H9 (cell line): Measurements from ENCODE around the gene NUDT14. TPM values are rescaled to one million over a fixed set of nuclear protein-coding genes. Genes with fewer than 3 reads are reported as not detected.
A peak's percentile ranks its signal among the peaks of the same experiment; 100 is the strongest.

Source experiments
- DNase-seq: peaks from one replicate; pipeline ENCODE4 v3.0.0-alpha.2; 2017
- H2AFZ ChIP-seq: one replicate; pipeline ENCODE4 v1.6.1; 2013; ENCODE audit warnings: mild to moderate bottlenecking, low read length, control low read depth, moderate library complexity
- H2AK5ac ChIP-seq: 2 replicates; pipeline ENCODE4 v1.6.1; 2013; ENCODE audit warnings: low read length, control low read depth, mixed read lengths; ENCODE audit not compliant: insufficient read length
- H2BK120ac ChIP-seq: one replicate; pipeline ENCODE4 v1.6.1; 2013; ENCODE audit warnings: low read depth, mild to moderate bottlenecking, low read length, control low read depth, inconsistent platforms; ENCODE audit not compliant: poor library complexity, severe bottlenecking
- H2BK12ac ChIP-seq: 2 replicates; pipeline ENCODE4 v1.6.1; 2013; ENCODE audit warnings: low read length, control low read depth, mixed read lengths, low read depth; ENCODE audit not compliant: insufficient read length
- H2BK15ac ChIP-seq: 2 replicates; pipeline ENCODE4 v1.6.1; 2013; ENCODE audit warnings: low read depth, low read length, control low read depth
- H2BK20ac ChIP-seq: one replicate; pipeline ENCODE4 v1.6.1; 2013; ENCODE audit warnings: low read depth, mild to moderate bottlenecking, low read length, control low read depth, inconsistent platforms; ENCODE audit not compliant: poor library complexity, severe bottlenecking
- H2BK5ac ChIP-seq: 2 replicates; pipeline ENCODE4 v1.6.1; 2013; ENCODE audit warnings: low read length, control low read depth, mixed read lengths; ENCODE audit not compliant: insufficient read length
- H3K14ac ChIP-seq: 2 replicates; pipeline ENCODE4 v1.6.1; 2013; ENCODE audit warnings: low read length, control low read depth; ENCODE audit not compliant: insufficient read depth
- H3K18ac ChIP-seq: 2 replicates; pipeline ENCODE4 v1.6.1; 2013; ENCODE audit warnings: low read depth, mild to moderate bottlenecking, mixed read lengths, low read length, control low read depth; ENCODE audit not compliant: insufficient read length
- H3K23ac ChIP-seq: 2 replicates; pipeline ENCODE4 v1.6.1; 2013; ENCODE audit warnings: low read length, control low read depth, mixed read lengths, low read depth; ENCODE audit not compliant: insufficient read length
- H3K23me2 ChIP-seq: 2 replicates; pipeline ENCODE4 v1.6.1; 2013; ENCODE audit warnings: low read depth, mild to moderate bottlenecking, mixed read lengths, low read length, control low read depth; ENCODE audit not compliant: insufficient read length, poor library complexity, severe bottlenecking
- H3K27ac ChIP-seq: 2 replicates; pipeline ENCODE4 v1.5.1; 2013; ENCODE audit warnings: low read length, control low read depth, mixed read lengths, low read depth; ENCODE audit not compliant: insufficient read length
- H3K27me3 ChIP-seq: 2 replicates; pipeline ENCODE4 v1.6.1; 2013; ENCODE audit warnings: low read length, control low read depth, inconsistent platforms; ENCODE audit not compliant: insufficient read depth
- H3K4ac ChIP-seq: 2 replicates; pipeline ENCODE4 v1.6.1; 2013; ENCODE audit warnings: low read depth, mild to moderate bottlenecking, control low read depth, inconsistent platforms, low read length, moderate library complexity
- H3K4me1 ChIP-seq: 2 replicates; pipeline ENCODE4 v1.6.1; 2013; ENCODE audit warnings: low read length, control low read depth, inconsistent platforms; ENCODE audit not compliant: insufficient read depth
- H3K4me2 ChIP-seq: 2 replicates; pipeline ENCODE4 v1.6.1; 2013; ENCODE audit warnings: low read length, control low read depth, mixed read lengths; ENCODE audit not compliant: insufficient read length, insufficient read depth
- H3K56ac ChIP-seq: 2 replicates; pipeline ENCODE4 v1.6.1; 2013; ENCODE audit warnings: low read depth, mild to moderate bottlenecking, mixed read lengths, low read length, control low read depth; ENCODE audit not compliant: insufficient read length
- H3K79me1 ChIP-seq: 2 replicates; pipeline ENCODE4 v1.6.1; 2013; ENCODE audit warnings: low read depth, mild to moderate bottlenecking, moderate library complexity, low read length, control low read depth, inconsistent platforms; ENCODE audit not compliant: insufficient read depth, poor library complexity, severe bottlenecking
- H3K79me2 ChIP-seq: 2 replicates; pipeline ENCODE4 v1.6.1; 2013; ENCODE audit warnings: low read length, control low read depth, inconsistent platforms; ENCODE audit not compliant: insufficient read depth
- H3K9ac ChIP-seq: 2 replicates; pipeline ENCODE4 v1.6.1; 2013; ENCODE audit warnings: low read length, control low read depth, mixed read lengths; ENCODE audit not compliant: insufficient read length; ENCODE audit errors: extremely low read depth
- H3K9me3 ChIP-seq: one replicate; pipeline ENCODE4 v1.6.1; 2013; ENCODE audit warnings: low read depth, low read length, inconsistent platforms; ENCODE audit not compliant: control insufficient read depth
- H3T11ph ChIP-seq: one replicate; pipeline ENCODE4 v1.6.1; 2013; ENCODE audit warnings: mild to moderate bottlenecking, low read length, control low read depth, inconsistent platforms
- H4K20me1 ChIP-seq: one replicate; pipeline ENCODE4 v1.6.1; 2013; ENCODE audit not compliant: control insufficient read depth, insufficient read length, insufficient read depth
- H4K5ac ChIP-seq: 2 replicates; pipeline ENCODE4 v1.6.1; 2013; ENCODE audit warnings: low read depth, mild to moderate bottlenecking, mixed read lengths, low read length, control low read depth; ENCODE audit not compliant: insufficient read length
- H4K8ac ChIP-seq: replicated peaks from 2 replicates; pipeline ENCODE4 v1.6.1; 2013; ENCODE audit warnings: low read length, control low read depth, mixed read lengths, low read depth; ENCODE audit not compliant: insufficient read length
- H4K91ac ChIP-seq: 2 replicates; pipeline ENCODE4 v1.6.1; 2013; ENCODE audit warnings: low read depth, mild to moderate bottlenecking, moderate library complexity, mixed read lengths, low read length, control low read depth; ENCODE audit not compliant: insufficient read length
- H3K27ac Mint-ChIP-seq, 3 experiments: 2 replicates in 2 of 3; 3 replicates in 1 of 3; pipeline ENCODE4 v1.8.0; 2020 to 2021; ENCODE audit warnings: mixed read lengths in 3 of 3, mild to moderate bottlenecking in 1 of 3, moderate library complexity in 1 of 3
- H3K27me3 Mint-ChIP-seq: 2 replicates; pipeline ENCODE4 v1.8.0; 2021; ENCODE audit warnings: low read depth, mild to moderate bottlenecking, moderate library complexity, mixed read lengths
- H3K36me3 Mint-ChIP-seq, 3 experiments: 2 replicates in 2 of 3; 3 replicates in 1 of 3; pipeline ENCODE4 v1.8.0; 2020 to 2021; ENCODE audit warnings: low read depth in 3 of 3, mixed read lengths in 3 of 3; ENCODE audit not compliant: insufficient read depth in 1 of 3
- H3K4me1 Mint-ChIP-seq, 2 experiments: 2 replicates each; pipeline ENCODE4 v1.8.0; 2020; ENCODE audit warnings: mixed read lengths in 2 of 2
- H3K4me3 Mint-ChIP-seq, 2 experiments: 2 replicates in 1 of 2; 3 replicates in 1 of 2; pipeline ENCODE4 v1.8.0; 2020 to 2021; ENCODE audit warnings: mild to moderate bottlenecking in 2 of 2, mixed read lengths in 2 of 2, moderate library complexity in 1 of 2
- H3K9me3 Mint-ChIP-seq, 2 experiments: 2 replicates in 1 of 2; 3 replicates in 1 of 2; pipeline ENCODE4 v1.8.0; 2020; ENCODE audit warnings: mild to moderate bottlenecking in 2 of 2, mixed read lengths in 2 of 2, moderate library complexity in 1 of 2
- WGBS: extraction: QIAGEN DNeasy Blood & Tissue Kit; methylation state at CpG from one replicate; pipeline ENCODE4 v1.1.7; 2013; ENCODE audit warnings: missing lambda C conversion rate, low lambda C conversion rate, mixed read lengths; ENCODE audit not compliant: insufficient read length; ENCODE audit errors: extremely low coverage; 5-methylcytosine and 5-hydroxymethylcytosine counted together
- total RNA-seq: library from RNA; stranded (reverse); gene quantifications from 2 replicates; pipeline ENCODE4 v1.2.1, GENCODE V29; 2021
- TF ChIP-seq, protein P1 (sequence below): fragments of 200-600 bp; sonication (generic); conservative IDR thresholded peaks from 3 replicates; pipeline ENCODE4 v1.8.0; 2021; ENCODE audit warnings: antibody characterized with exemption, mild to moderate bottlenecking

Gene NUDT14
- total RNA-seq, 1 experiment from 2014 or later: 41.1 TPM

GRCh38 chr14:105146181-105146975, 34.7 kb downstream of the NUDT14 start:
- Histone ChIP-seq H3K4me2 (no peak overlapping the region), H3K9me3 (no peaks in the 10 kb centered on the region), H4K20me1 (no peaks in the 10 kb centered on the region), H3K23ac (no peak overlapping the region), H3K27ac (no peak overlapping the region), H2BK120ac (no peak overlapping the region), H3K4ac (no peak overlapping the region), H3K27me3 (no peaks in the 10 kb centered on the region), H3K4me1 (no peaks in the 10 kb centered on the region), H3K23me2 (no peaks in the 10 kb centered on the region), H2BK15ac (no peak overlapping the region), H4K91ac (no peak overlapping the region), H3K79me1 (no peaks in the 10 kb centered on the region), H3K79me2 (no peaks in the 10 kb centered on the region), H2AFZ (no peak overlapping the region), H3K56ac (no peak overlapping the region), H2AK5ac (no peak overlapping the region), H3K9ac (no peak overlapping the region), H2BK5ac (no peak overlapping the region), H2BK12ac (no peak overlapping the region), H4K5ac (no peak overlapping the region), H3T11ph (no peak overlapping the region), H3K14ac (no peak overlapping the region), H2BK20ac (no peak overlapping the region), H3K18ac (no peak overlapping the region), H4K8ac (no peak overlapping the region)
- Mint-ChIP-seq H3K36me3 (peaks cover 0 to 3% (median 3%) of the 10 kb centered on the region in 3 experiments; a peak in 3 of 7 replicates), H3K9me3 (peaks cover 0 to 5% of the 10 kb centered on the region in 2 experiments; a peak in 3 of 5 replicates), H3K4me1 (no peaks in the 10 kb centered on the region), H3K4me3 (no peak overlapping the region), H3K27me3 (no peaks in the 10 kb centered on the region), H3K27ac (no peak overlapping the region)
- WGBS: no CpG with 5 or more reads among the region's 40 CpGs
- DNase-seq: peak; percentile 25
- TF ChIP-seq, protein P1, sequence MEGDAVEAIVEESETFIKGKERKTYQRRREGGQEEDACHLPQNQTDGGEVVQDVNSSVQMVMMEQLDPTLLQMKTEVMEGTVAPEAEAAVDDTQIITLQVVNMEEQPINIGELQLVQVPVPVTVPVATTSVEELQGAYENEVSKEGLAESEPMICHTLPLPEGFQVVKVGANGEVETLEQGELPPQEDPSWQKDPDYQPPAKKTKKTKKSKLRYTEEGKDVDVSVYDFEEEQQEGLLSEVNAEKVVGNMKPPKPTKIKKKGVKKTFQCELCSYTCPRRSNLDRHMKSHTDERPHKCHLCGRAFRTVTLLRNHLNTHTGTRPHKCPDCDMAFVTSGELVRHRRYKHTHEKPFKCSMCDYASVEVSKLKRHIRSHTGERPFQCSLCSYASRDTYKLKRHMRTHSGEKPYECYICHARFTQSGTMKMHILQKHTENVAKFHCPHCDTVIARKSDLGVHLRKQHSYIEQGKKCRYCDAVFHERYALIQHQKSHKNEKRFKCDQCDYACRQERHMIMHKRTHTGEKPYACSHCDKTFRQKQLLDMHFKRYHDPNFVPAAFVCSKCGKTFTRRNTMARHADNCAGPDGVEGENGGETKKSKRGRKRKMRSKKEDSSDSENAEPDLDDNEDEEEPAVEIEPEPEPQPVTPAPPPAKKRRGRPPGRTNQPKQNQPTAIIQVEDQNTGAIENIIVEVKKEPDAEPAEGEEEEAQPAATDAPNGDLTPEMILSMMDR: no peak
